ENCODE results near the gene NAV2.

Gene NAV2

GRCh38 chr11:19677381-19678080 lies 35.1 kb upstream of the NAV2 start:
- in situ Hi-C loops (cut with HindIII; ENCODE audit: low sequenced_read_pairs), result no loop called here
- no peak overlapping the region for H3K4me3 ChIP-seq (ENCODE audit: low read depth, low read length)
- no peak for DNase-seq (ENCODE audit: low read depth, low spot score)
- TF ChIP-seq CTCF (IDR thresholded peaks at IDR 0.05; ENCODE audit: low read depth, low read length), result no peak

- no peak overlapping the region for H3K4me3 ChIP-seq (ENCODE audit: low read depth, low read length)
- in situ Hi-C loops (cut with HindIII; ENCODE audit: low sequenced_read_pairs), result no loop called here
- TF ChIP-seq CTCF (IDR thresholded peaks at IDR 0.05; ENCODE audit: low read depth, low read length), result no peak
- DNase-seq (ENCODE audit: low read depth, low spot score), result peak; percentile 98
These were observed 32.4 kb upstream of the NAV2 start for GRCh38 chr11:19679952-19680828.

GRCh38 chr11:19680829-19681368 lies 31.7 kb upstream of the NAV2 start:
- no peak for TF ChIP-seq CTCF (IDR thresholded peaks at IDR 0.05; ENCODE audit: low read depth, low read length)
- no peak for DNase-seq (ENCODE audit: low read depth, low spot score)
- in situ Hi-C loops (cut with HindIII; ENCODE audit: low sequenced_read_pairs), result no loop called here
- H3K4me3 ChIP-seq (ENCODE audit: low read depth, low read length), result no peak overlapping the region

- H3K4me3 ChIP-seq (ENCODE audit: low read depth, low read length), result no peak overlapping the region
- in situ Hi-C loops (cut with HindIII; ENCODE audit: low sequenced_read_pairs), result no loop called here
- no peak for TF ChIP-seq CTCF (IDR thresholded peaks at IDR 0.05; ENCODE audit: low read depth, low read length)
- DNase-seq (ENCODE audit: low read depth, low spot score), result no peak
These were observed 29.4 kb upstream of the NAV2 start for GRCh38 chr11:19683141-19683805.

GRCh38 chr11:19683862-19684491 lies 28.7 kb upstream of the NAV2 start:
- H3K4me3 ChIP-seq (ENCODE audit: low read depth, low read length), result no peak overlapping the region
- in situ Hi-C loops (cut with HindIII; ENCODE audit: low sequenced_read_pairs), result no loop called here
- no peak for DNase-seq (ENCODE audit: low read depth, low spot score)
- no peak for TF ChIP-seq CTCF (IDR thresholded peaks at IDR 0.05; ENCODE audit: low read depth, low read length)

GRCh38 chr11:19686234-19686633 lies 26.4 kb upstream of the NAV2 start:
- in situ Hi-C loops (cut with HindIII; ENCODE audit: low sequenced_read_pairs), result no loop called here
- no peak for TF ChIP-seq CTCF (IDR thresholded peaks at IDR 0.05; ENCODE audit: low read depth, low read length)
- DNase-seq (ENCODE audit: low read depth, low spot score), result no peak
- no peak overlapping the region for H3K4me3 ChIP-seq (ENCODE audit: low read depth, low read length)
